GM19372 (cell line): ENCODE measurements around the gene PRADC1.

Experiments used
- ATAC-seq: cut with Tn5 transposase; IDR thresholded peaks from one replicate; pipeline ENCODE4 v1.9.1; 2021; ENCODE audit warnings: mild to moderate bottlenecking, low read depth, moderate library complexity; ENCODE audit not compliant: unreplicated experiment

Gene PRADC1

GRCh38 chr2:73259276-73259675, 26.2 kb upstream of the PRADC1 start:
- ATAC-seq, result no peak

GRCh38 chr2:73258913-73259215, 25.8 kb upstream of the PRADC1 start:
- no peak for ATAC-seq

- no peak for ATAC-seq
These were observed 25.3 kb upstream of the PRADC1 start for GRCh38 chr2:73258186-73258912.

GRCh38 chr2:73257425-73258125, 24.5 kb upstream of the PRADC1 start:
- no peak for ATAC-seq

- ATAC-seq, result no peak
These were observed 24.0 kb upstream of the PRADC1 start for GRCh38 chr2:73257021-73257420.

- no peak for ATAC-seq
These were observed 23.5 kb upstream of the PRADC1 start for GRCh38 chr2:73256618-73256922.

- no peak for ATAC-seq
These were observed 23.0 kb upstream of the PRADC1 start for GRCh38 chr2:73255907-73256617.

- ATAC-seq, result no peak
These were observed 22.1 kb upstream of the PRADC1 start for GRCh38 chr2:73255007-73255644.

GRCh38 chr2:73254343-73255006, 21.4 kb upstream of the PRADC1 start:
- no peak for ATAC-seq

GRCh38 chr2:73253901-73254300, 20.9 kb upstream of the PRADC1 start:
- no peak for ATAC-seq

- no peak for ATAC-seq
These were observed 20.4 kb upstream of the PRADC1 start for GRCh38 chr2:73253400-73253799.

- ATAC-seq, result no peak
These were observed 19.4 kb upstream of the PRADC1 start for GRCh38 chr2:73252238-73253027.

- no peak for ATAC-seq
These were observed 18.1 kb upstream of the PRADC1 start for GRCh38 chr2:73250872-73251846.

GRCh38 chr2:73249636-73250035, 16.6 kb upstream of the PRADC1 start:
- no peak for ATAC-seq

GRCh38 chr2:73246850-73247249, 13.8 kb upstream of the PRADC1 start:
- ATAC-seq, result no peak

GRCh38 chr2:73244580-73244979, 11.5 kb upstream of the PRADC1 start:
- ATAC-seq, result no peak

- no peak for ATAC-seq
These were observed 11.0 kb upstream of the PRADC1 start for GRCh38 chr2:73243884-73244570.

- no peak for ATAC-seq
These were observed 6.7 kb upstream of the PRADC1 start for GRCh38 chr2:73239776-73240175.
